GM19324 (cell line): ENCODE measurements around the gene QSOX1.

Experiments
- ATAC-seq: cut with Tn5 transposase; IDR thresholded peaks from one replicate; pipeline ENCODE4 v1.9.1; 2021; ENCODE audit warnings: mild to moderate bottlenecking, moderate library complexity; ENCODE audit not compliant: unreplicated experiment, low FRiP score

QSOX1 gene

GRCh38 chr1:180145446-180145845 lies 9.2 kb upstream of the QSOX1 start:
- no peak for ATAC-seq

DNA sequence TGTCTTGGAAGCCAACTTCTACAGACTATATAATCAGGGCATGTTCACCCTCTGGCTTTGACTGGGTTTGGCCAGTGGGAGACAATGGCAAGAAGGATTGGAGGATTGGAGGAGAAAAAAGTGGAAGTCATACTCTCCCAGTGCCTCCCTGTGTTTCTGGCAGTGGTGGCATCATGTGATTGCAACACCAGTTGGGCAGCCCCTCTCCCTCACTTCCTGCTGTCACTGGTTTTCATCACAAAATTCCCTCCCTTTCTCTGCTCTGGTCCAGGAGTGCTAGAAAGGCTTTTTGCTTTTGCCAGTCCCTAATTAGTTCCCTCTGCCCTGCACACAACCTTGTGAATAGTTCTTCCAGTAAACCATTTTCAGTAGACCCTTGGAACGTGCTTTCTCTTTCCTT lies 3.7 kb upstream of the QSOX1 start:
- ATAC-seq, result no peak

GRCh38 chr1:180151508-180151907 lies 3.2 kb upstream of the QSOX1 start:
- no peak for ATAC-seq

GRCh38 chr1:180152588-180152987 lies 2.1 kb upstream of the QSOX1 start:
- no peak for ATAC-seq

GRCh38 chr1:180153032-180153431 lies 1.6 kb upstream of the QSOX1 start:
- no peak for ATAC-seq

DNA sequence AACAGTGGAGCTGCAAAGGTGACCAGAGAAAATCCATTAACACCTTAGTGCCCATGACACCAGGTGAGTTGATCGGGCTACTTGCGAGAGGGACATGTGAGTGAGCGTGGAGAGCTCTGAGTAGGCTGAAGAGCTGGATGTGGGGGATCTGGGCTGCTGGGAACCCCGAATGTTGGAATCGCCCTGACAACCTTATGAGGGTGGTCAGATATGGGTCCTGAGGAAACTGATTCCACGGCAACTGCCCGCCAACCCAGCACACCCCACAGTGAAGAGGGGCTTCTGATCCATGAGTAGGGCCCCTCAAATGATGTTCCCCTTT lies 705 bp upstream of the QSOX1 start:
- no peak for ATAC-seq

DNA sequence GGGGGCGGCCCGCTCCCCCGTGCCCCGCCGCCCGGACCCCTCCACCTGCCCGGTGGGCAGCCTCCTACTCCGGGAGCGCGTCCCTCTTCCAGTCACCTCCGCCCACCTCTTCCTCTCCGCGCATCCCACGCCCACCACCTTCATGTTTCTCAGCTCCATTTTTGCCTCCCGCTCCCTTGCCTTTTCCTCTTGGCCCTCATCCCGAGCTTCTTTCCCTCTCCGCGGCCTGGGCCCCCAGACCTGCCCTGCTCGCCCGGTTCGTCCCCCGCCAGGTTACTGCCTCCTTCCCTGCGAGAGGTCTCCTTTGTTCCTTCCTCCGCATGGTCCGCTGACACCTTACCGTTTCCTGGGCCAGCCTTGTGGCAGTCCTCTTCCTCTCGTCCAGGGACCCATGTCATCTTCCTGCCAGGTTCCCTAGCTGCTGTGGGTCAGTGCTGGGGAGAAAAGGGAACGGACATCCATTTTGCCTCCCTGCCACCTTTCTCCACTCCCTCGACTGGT lies 563 bp downstream of the QSOX1 start:
- no peak for ATAC-seq

- ATAC-seq, result no peak
Observed at GRCh38 chr1:180156201-180156600, 1.5 kb downstream of the QSOX1 start.

DNA sequence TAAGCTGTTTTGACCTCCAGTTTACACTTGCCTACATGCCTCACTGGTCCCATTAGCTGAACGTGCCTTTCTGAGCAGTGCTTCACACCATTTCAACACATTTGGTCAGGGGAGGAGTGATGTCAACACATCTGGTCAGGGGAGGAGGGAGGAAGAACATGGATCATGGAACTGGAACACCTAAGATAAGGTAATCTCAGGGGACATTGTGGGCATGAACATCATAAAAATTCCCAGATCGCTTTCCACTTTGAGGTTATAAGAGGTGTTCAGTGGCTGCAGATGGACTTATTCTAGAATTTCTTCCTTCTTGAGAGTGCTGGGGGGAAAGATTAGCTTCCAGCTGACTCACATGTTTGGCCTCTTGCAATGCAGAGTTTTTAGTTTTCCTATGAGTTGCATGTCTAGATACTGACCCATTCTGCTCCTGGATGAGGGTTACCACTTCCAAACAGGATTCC lies 2.0 kb downstream of the QSOX1 start:
- ATAC-seq, result no peak

GRCh38 chr1:180157108-180157507 lies 2.4 kb downstream of the QSOX1 start:
- ATAC-seq, result no peak

- ATAC-seq, result no peak
Observed at GRCh38 chr1:180157576-180158057, 2.9 kb downstream of the QSOX1 start.

- no peak for ATAC-seq
Observed at GRCh38 chr1:180158149-180159147, 3.8 kb downstream of the QSOX1 start.

GRCh38 chr1:180160357-180160756 lies 5.7 kb downstream of the QSOX1 start:
- no peak for ATAC-seq

GRCh38 chr1:180163041-180163440 lies 8.4 kb downstream of the QSOX1 start:
- ATAC-seq, result no peak

GRCh38 chr1:180165096-180165495 lies 10.4 kb downstream of the QSOX1 start:
- no peak for ATAC-seq

DNA sequence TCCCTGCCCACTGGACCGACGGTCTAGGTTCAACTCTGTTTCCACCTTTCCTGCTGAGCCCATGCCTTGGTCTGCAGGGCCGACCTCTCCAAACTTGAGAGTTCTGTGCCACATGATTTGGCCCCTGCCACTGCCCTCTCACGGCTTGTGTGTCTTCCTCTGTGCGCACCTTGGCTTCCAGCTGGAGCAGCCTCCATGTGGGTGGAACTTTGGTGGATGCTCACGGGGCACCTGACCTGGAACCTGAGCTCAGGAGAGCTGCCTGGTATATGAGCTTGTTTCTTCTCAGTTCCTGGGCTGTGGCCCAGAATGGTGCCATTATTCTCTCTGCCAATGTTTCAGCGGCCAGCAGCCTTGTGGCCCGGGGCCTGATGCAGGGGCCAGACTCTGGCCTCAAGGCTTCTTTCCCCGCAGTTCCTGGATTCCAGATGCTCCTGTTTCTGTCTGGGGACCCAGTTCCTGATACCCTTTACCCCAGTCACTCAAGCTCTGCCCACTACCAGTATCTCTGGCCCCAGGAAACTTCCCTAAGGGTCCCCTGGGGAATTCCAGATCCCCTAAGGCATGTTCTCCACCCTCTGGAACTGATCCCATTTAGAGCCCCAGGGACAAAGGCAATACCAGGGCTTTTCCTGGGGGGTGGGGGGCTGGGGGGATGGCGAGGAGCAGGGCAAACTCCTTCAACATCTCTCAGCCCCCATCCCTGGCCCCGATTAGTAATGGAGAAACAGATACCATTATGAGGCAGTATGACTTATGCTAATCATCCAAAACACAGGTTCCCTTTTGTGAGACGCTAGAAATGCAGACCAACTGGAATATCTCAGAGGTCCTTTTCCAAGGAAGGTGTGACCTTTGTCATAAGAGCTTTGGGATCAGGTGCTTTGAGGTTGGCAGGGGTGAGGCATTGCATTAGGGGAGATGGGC lies 11.1 kb downstream of the QSOX1 start:
- ATAC-seq, result no peak

DNA sequence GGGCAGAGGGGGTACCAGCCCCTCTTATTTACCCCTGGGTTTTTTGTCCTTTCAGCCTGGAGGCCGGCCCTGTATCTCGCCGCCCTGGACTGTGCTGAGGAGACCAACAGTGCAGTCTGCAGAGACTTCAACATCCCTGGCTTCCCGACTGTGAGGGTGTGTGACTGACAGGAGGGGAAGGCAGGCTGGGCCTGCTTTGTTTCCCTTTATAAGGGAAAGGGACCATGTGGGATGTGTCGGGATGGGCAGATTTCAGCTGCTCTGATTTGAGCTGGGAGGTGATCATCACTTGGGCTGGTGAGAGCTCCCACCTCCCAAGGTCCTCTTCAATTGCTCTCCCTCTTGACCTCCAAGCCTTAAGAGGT lies 11.7 kb downstream of the QSOX1 start:
- no peak for ATAC-seq

DNA sequence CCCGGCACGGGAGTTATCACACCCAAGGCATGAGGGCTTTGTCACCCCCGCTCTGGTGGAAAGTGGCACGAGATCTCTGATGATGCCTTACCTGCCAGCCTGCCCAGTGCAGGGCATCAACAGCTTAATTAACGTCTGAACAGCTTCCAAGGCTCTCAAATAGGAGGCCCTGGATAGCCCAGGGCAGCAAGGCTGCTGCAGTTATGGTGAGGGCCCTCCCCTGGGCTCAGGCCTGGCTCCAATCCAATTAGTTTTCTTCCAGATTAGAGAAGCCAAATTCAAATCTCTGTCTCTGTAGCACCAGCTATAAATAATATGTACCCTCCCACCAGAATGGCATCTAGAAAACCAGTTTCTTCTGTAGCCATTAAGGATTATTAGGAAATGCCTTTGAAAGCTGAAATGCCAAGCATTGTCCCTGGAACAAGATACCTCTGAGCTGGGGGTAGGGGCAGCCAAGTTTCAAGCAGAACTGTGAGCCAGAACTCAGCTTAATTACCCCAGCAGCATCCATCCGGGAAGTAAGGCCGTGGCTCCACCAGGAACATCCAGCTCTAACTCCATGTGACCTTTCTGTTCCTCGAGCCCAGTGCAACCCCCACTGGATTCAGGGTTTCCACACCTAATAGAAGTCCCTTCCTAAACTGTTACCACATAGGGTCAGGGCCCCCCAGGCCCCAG lies 12.5 kb downstream of the QSOX1 start:
- no peak for ATAC-seq

GRCh38 chr1:180167721-180168467 lies 13.2 kb downstream of the QSOX1 start:
- ATAC-seq, result no peak
